ENCODE results near the gene SCGB3A1.
A peak's percentile ranks its signal among the peaks of the same experiment; 100 is the strongest.

The SCGB3A1 gene

GRCh38 chr5:180594311-180595045 is 3.2 kb upstream of the SCGB3A1 start:
- peaks cover 19 to 20% of the 10 kb centered on the region in 2 experiments for H3K4me1 ChIP-seq (ENCODE audit: control insufficient read depth in 1 of 2, insufficient read depth in 1 of 2, low read depth in 1 of 2, low read length in 1 of 2)
- no peak for TF ChIP-seq CTCF (IDR thresholded peaks at IDR 0.05)
- H3K27ac ChIP-seq: no peak overlapping the region
- H3K27me3 ChIP-seq: peaks cover 44% of the 10 kb centered on the region
- no peak overlapping the region for H3K4me3 ChIP-seq (ENCODE audit: low read depth in 1 of 2, low read length in 1 of 2)
- no peaks in the 10 kb centered on the region for H3K9me3 ChIP-seq
- H3K36me3 ChIP-seq: no peaks in the 10 kb centered on the region

- Histone ChIP-seq H3K27ac (no peak overlapping the region), H3K9me3 (no peaks in the 10 kb centered on the region), H3K4me3 (ENCODE audit: low read depth in 1 of 2, low read length in 1 of 2) (no peak overlapping the region), H3K27me3 (peaks cover 53% of the 10 kb centered on the region), H3K4me1 (ENCODE audit: control insufficient read depth in 1 of 2, insufficient read depth in 1 of 2, low read depth in 1 of 2, low read length in 1 of 2) (peaks cover 19 to 20% of the 10 kb centered on the region in 2 experiments), H3K36me3 (no peaks in the 10 kb centered on the region)
- no peak for TF ChIP-seq CTCF (IDR thresholded peaks at IDR 0.05)
These were observed 2.3 kb upstream of the SCGB3A1 start for GRCh38 chr5:180593446-180594206.

- Histone ChIP-seq H3K4me1 (ENCODE audit: control insufficient read depth in 1 of 2, insufficient read depth in 1 of 2, low read depth in 1 of 2, low read length in 1 of 2) (peaks cover 19 to 20% of the 10 kb centered on the region in 2 experiments), H3K27me3 (peaks cover 67% of the 10 kb centered on the region), H3K27ac (no peak overlapping the region), H3K36me3 (no peaks in the 10 kb centered on the region), H3K9me3 (no peaks in the 10 kb centered on the region), H3K4me3 (ENCODE audit: low read depth in 1 of 2, low read length in 1 of 2) (no peak overlapping the region)
- no peak for TF ChIP-seq CTCF (IDR thresholded peaks at IDR 0.05)
These were observed 877 bp upstream of the SCGB3A1 start for GRCh38 chr5:180592176-180592575.

- Histone ChIP-seq H3K36me3 (no peaks in the 10 kb centered on the region), H3K4me1 (ENCODE audit: control insufficient read depth in 1 of 2, insufficient read depth in 1 of 2, low read depth in 1 of 2, low read length in 1 of 2) (peaks cover 19 to 20% of the 10 kb centered on the region in 2 experiments), H3K27me3 (peaks cover 82% of the 10 kb centered on the region), H3K9me3 (no peaks in the 10 kb centered on the region), H3K27ac (no peak overlapping the region), H3K4me3 (ENCODE audit: low read depth in 1 of 2, low read length in 1 of 2) (peak overlapping the region in 1 of 2 experiments; percentile 30)
- TF ChIP-seq CTCF (IDR thresholded peaks at IDR 0.05): no peak
These were observed 572 bp downstream of the SCGB3A1 start for GRCh38 chr5:180590543-180591310.

- no peak overlapping the region for H3K27ac ChIP-seq
- peaks cover 19 to 20% of the 10 kb centered on the region in 2 experiments for H3K4me1 ChIP-seq (ENCODE audit: control insufficient read depth in 1 of 2, insufficient read depth in 1 of 2, low read depth in 1 of 2, low read length in 1 of 2)
- H3K36me3 ChIP-seq: no peaks in the 10 kb centered on the region
- H3K9me3 ChIP-seq: no peaks in the 10 kb centered on the region
- no peak overlapping the region for H3K4me3 ChIP-seq (ENCODE audit: low read depth in 1 of 2, low read length in 1 of 2)
- no peak for TF ChIP-seq CTCF (IDR thresholded peaks at IDR 0.05)
- peaks cover 89% of the 10 kb centered on the region for H3K27me3 ChIP-seq
These were observed 1.3 kb downstream of the SCGB3A1 start for GRCh38 chr5:180589771-180590542.
